GM19467 (cell line): ENCODE measurements around the gene RNF182.
"Not testable (repeated sequence)": the region's sequence is repeated elsewhere in the genome, so short reads cannot be mapped to it uniquely, and the experiment has no call there.

Source experiments
- ATAC-seq: cut with Tn5 transposase; IDR thresholded peaks from one replicate; pipeline ENCODE4 v1.9.1; 2021; ENCODE audit warnings: mild to moderate bottlenecking, moderate library complexity; ENCODE audit not compliant: unreplicated experiment

Gene RNF182

DNA sequence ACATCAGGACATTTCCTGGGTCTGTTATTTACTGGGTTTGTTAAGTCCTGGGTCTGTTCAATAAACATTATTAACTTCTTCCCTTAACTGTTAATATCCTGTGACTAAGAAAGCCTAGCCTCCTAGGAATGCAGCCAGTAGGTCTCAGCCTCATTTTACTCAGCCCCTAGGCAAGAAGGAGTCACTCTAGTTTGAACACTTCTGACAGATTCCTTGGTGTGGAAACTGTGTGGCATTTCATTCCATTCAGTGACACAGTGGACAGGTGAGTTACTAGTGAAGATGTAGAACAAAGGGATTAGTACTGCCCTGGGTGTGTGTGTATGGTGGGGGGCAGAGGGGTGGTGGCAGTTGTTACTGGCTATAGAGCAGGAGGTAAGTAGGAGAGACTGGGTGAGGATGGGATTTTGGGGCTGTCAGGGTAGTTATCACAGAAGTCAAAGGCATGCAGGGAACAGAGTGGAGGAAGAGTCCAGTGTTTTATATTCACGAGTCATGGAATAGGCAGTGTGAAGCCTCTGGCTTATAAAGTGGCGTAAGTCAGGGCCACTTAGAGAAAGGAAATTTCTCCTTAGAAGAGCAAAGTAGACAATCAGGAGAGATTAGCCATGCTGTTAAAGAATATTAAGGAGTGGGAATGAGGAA is 28.4 kb downstream of the RNF182 start:
- ATAC-seq, result no peak

DNA sequence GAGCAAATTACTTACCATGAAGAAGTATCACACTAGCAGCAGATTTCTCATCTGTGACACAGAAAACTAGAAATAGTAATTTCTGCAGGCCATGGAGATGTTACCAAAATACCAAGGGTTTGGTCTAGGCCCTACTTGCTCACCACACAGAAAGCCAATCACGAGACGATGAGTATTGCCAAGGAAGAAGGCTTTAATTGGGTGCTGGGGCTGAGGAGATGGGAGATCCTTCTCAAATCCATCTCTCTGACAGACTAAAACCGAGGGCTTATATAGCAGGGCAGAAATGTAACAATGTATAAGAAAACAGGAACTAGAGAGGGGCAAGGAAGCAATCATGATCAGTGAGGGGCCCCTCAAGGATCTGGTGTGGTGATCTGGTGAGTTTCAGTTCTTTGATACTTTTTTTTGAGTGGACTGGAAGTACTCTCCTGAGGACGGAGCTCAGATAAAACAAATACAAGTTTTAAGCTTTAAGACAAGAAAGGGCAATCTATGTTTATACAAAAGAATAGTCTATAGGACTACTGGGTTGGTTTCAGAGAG is 40.9 kb downstream of the RNF182 start:
- no peak for ATAC-seq

DNA sequence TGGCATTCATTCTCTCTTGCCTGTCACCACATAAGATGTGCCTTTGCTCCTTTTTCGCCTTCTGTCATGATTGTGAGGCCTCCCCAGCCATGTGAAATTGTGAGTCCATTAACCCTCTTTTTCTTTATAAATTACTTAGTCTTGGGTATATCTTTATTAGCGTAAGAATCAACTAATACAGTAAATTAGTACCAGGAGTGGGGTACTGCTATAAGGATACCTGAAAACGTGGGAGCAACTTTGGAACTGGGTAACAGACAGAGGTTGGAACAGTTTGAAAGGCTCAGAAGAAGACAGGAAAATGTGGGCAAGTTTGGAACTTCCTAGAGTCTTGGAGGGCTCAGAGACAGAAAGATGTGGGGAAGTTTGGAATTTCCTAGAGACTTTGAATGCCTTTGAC is 46.6 kb downstream of the RNF182 start:
- ATAC-seq, result no peak

DNA sequence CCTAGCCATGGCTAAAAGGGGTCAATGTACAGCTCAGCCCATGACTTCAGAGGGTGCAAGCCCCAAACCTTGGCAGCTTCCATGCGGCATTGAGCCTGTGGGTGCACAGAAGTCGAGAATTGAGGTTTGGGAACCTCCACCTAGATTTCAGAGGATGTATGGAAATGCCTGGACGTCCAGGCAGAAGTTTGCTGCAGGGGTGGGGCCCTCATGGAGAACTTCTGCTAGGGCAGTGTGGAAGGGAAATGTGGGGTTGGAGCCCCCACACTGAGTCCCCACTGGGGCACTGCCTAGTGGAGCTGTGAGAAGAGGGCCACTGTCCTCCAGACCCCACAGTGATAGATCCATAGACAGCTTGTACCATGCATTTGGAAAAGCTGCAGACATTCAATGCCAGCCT is 47.9 kb downstream of the RNF182 start:
- not testable (repeated sequence) for ATAC-seq

DNA sequence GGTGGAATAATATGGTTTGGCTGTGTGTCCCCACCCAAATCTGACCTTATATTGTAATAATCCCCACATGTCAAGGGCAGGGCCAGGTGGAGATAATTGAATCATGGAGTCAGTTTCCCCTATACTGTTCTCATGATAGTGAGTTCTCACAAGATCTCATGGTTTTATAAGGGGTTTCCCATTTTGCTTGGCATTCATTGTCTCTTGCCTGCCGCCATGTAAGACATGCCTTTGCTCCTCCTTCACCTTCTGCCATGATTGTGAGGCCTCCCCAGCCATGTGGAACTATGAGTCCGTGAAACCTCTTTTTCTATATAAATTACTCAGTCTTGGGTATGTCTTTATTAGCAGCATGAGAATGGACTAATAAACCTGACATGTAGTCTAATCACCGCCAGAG is 48.7 kb downstream of the RNF182 start:
- ATAC-seq, result not testable (repeated sequence)

DNA sequence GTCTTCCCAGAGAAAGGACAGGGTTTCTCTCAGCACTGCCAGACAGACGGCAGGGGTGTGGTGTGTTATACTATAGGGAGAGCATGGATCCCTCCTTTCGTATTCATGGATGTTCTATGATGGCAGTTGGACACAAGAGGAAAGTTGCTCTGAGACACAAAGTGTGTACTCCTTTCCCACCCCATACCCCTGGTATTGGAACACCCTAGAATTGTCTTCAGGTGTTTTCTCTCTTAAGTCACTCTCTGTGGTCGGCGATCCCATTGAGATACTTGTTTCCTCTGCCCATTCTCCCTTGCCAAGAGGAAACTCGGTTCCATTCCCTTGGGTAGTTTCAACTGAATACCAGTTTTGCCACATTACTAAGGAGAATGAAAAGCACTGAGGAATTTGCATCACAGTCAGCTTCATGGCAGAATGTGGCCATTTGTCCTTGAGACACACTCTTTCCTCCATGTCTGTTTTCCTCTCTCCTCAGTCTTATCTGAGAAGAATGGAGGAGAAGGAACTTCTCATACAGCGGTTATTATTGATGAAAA is 53.4 kb downstream of the RNF182 start:
- no peak for ATAC-seq

DNA sequence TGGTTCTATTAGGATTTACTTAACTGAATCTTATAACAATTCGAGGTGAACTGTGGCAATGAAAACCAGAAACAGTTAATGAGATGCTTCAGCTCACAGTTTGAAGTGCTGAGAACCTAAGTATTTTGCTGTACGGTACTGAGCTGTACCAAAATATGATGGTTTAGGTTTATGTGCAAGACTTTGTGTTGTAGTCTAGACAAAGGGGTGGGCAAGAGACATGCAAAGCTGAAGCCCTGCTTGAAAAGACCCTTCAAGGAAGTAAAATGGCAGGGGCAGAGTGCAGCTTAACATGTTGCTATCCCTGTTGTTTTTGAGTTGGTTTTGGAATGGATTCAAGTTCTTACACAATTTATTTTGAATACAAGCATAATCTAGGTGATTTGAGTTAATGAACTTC is 54.0 kb downstream of the RNF182 start:
- ATAC-seq, result no peak

DNA sequence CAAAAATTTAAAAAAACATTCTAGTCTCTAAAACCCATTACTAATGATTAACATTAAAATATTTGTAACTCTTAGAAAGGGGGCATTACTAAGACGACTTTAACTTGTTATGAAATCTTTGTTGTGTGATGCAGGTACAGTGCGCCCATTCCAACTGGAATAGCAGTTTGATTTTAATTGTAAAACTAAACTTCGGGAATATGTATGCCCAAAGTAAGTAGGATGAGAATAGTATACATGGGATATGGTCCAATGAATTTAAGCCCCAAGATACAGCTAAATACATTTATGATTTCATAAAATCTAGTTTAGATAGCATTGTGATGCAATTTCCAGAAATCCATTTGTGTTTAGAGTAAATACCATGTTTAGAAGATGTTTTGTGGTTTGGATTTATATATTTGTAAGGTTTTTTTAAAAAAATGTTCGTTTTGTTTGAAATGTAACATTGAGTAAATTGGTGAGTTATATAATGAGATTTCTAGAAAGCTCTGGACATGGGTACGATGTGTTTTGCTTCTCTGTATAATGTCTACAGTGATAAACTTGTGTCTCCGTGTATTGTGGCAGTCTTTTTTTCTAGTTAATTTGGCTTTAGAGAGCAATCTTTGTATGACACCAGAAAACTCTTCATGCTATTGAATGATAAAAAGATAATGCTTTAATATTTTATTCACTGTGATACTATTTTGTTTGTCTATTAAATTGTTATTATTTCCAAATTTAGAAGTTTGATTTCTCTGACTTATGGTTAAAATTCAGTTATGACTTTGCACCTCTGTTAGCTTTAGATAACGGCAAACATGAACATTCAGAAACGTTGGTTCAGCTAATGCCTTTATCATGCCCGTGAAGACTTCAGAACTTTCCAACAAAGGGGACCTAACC is 54.8 kb downstream of the RNF182 start:
- ATAC-seq, result no peak

DNA sequence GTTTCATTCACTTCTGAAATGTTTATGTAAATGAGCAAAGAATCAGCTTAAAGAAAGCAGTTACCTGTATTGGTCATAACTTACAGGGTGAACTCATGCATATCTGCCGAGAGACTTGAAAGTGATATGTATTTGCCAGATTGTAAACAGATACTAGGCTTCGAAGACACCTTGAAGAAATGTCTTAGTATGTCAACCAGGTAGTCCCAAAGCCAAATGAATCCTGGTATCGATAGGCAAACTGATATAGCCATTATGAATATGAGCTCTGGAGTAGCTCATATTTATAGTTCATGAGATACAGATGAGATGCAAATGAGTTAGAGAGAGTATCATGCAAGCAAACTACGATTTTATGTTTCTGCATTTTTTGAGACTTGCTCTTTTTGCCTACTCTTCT is 55.8 kb downstream of the RNF182 start:
- ATAC-seq, result no peak

DNA sequence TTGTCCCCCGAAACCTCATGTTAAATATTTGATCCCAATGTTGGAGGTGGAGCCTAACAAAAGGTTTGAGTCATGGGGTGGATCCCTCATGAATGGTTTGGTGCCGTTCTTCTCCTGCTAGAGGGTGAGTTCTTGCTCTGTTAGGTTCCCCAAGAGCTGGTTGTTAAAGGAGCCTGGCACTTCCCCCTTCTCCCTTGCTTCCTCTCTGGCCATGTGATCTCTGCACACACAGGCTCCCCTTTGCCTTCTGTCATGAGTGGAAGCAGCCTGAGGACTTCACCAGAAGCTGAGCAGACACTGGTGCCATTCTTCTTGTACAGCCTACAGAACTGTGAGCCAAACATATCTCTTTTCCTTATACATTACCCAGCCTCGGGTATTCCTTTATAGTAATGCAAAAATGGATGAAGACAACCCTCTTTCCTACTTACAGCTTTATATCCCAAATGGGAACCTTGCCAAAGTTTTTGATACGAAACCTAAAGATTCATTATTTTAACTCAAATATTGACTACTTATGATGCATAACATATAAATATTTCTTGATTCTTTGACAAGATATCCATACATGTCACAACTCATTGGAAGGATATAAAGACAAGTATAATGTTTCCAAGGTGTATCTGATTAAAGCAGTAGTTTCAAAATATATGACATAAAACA is 61.0 kb downstream of the RNF182 start:
- ATAC-seq, result no peak

DNA sequence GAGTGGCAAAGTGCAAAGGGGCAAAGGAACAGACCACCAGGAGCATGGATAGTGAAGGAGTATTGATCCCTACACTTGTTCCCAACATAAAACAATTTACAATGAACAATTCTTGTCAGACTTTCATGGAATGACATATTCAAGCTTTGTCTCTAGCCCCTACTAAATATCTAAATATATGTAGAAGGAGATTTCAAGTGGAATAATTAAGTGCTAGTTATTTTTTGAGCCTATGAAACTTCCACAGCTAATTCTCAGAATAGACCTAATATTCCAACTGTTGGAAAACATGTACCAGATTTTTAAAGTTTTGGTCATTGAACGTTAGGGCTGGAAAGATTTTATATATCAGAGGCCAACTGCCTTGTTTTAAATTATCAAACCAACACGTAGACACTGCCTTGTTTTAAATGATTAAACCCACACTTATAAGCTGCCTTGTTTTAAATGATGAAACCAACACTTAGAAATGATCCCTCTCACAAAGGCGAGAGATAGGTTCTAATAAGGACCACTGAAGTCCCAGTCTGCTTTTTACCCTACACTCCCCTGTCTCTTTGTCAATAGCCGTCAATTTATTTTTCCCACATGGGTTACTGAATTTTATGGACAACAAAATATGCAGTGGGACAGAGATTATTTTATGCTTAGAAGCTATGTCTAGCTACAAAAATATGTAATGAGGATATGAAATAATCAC is 62.1 kb downstream of the RNF182 start:
- no peak for ATAC-seq

DNA sequence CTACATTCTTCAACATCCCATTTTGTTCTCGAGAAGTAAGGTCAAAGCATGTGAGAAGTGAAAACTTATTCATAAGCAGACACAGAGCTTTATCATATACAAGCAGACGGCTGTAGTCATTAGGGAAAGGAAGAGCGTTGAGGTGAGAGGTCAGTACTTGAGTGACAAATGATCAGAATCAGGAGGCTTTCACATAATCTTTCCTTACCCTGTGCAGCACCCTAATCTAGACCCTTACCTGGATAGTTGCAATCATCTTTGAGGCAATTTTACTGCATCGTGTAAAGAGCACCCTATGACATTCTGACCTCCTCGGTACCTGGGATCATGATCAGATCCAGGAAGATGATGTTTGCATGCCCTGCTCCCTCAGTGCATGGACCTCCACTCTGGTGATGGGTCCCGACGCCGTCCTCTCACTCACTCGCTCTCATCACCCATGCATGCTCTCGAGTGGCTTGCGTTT is 62.7 kb downstream of the RNF182 start:
- ATAC-seq, result no peak

DNA sequence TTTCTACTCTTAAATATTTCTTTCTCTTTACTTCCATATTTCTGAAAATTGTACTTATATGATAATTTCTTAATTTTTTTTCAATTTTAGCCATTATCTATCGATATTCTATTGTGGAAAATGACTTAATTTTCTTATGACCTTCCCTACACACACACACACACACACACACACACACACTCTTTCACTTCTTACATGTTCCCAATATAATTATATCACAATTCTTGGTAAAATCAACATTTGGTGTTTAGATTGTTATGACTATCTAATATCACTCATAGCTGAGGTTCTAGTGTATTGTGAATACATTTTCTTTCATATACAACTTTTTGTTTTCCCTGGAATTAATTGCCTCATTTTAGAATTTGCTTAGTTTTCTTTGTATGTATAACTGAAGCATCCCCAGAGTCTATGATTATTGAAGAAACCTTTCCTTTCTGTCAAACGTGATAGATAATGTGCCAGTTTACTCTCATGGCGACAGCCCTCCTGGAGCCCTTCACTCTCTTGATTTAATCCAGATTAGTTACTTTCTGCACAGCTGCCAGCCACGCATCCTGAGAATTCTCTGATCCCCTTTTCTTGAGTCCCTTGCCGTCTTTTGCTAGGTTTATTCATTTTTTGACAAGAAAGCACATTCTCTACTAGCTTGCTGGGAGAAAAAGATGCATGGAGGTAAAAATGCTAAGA is 63.4 kb downstream of the RNF182 start:
- ATAC-seq, result no peak

DNA sequence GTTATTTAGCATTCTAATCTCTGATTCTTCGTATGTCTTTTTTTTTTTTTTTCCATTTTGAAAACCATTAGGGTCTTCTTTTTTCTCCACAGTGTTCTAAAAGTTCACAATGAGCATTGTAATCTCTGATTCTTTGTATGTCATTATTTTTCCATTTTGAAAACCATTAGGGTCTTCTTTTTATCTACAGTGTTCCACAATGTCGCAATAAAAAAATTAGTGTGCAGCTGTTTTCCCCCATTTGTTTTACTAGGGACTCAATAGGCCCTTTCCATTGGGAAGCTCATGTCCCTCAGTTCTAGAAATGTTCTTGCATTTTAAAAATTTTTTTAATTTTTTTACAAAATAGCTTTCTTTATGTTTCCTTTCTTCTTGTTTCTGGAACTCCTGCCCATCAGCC is 64.2 kb downstream of the RNF182 start:
- no peak for ATAC-seq

DNA sequence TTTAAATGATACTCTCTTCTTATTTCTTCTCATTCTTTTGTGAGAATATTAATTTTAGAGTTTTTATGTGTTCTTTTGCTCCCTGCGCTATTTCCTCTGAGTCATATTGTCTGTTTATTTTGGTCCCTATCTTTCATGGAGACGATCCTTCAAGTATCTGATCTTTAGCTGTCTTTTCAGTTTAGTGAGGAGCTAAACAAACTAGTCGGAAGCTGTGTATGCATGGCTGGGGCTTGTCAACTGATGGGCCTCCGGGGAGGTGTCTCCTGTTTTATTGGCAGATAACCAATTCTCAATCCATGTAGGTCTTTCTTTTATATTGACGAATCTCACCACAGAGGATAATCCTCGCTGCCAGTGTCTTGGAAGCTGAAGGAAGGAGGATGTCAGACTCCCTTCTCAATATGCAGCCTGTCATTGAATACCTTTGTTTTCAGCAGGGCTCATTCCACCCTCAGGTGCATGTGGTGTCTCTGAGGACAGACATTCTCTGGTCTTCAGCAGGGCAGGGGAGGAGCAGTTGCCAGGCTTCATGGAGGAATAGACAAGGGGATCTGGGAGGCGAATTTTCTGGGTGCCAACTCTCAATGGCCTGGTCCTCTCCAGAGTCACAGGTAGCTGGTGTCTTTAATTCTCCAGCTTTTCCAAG is 64.9 kb downstream of the RNF182 start:
- no peak for ATAC-seq

DNA sequence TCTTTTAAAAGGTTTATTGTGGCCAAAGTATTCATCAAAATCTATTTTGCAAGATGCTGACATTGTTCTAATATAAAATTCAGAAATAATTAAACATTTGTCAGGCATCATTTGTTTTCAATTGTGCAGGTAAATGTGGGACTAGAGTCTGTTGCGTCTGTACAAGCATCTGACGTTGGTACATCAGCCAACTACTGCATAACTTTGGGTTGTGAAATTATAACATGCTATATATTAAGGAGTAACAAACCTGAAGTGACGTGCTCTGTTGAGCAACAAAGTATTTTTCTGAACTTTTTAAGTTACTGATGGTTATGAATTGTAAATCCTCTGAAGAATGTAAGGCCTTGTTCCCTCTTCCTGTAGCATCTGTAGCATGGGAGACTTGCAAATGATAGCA is 66.0 kb downstream of the RNF182 start:
- ATAC-seq, result no peak

DNA sequence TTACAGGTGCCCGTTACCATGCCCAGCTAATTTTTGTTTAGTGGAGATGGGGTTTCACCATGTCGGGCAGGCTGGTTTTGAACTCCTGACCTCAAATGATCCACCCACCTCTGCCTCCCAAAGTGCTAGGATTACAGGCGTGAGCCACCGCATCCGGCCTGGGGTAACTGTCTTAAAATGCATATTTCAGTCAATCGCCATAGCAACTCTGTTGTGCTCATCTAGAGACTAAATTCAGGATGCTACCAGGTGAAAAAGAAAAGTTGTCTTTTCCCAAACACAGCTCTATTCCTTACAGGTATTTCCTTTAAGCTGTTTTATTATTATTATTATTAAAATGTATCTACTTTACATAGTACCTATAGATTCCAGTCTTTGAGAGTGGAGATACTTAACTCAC is 66.6 kb downstream of the RNF182 start:
- ATAC-seq, result no peak

DNA sequence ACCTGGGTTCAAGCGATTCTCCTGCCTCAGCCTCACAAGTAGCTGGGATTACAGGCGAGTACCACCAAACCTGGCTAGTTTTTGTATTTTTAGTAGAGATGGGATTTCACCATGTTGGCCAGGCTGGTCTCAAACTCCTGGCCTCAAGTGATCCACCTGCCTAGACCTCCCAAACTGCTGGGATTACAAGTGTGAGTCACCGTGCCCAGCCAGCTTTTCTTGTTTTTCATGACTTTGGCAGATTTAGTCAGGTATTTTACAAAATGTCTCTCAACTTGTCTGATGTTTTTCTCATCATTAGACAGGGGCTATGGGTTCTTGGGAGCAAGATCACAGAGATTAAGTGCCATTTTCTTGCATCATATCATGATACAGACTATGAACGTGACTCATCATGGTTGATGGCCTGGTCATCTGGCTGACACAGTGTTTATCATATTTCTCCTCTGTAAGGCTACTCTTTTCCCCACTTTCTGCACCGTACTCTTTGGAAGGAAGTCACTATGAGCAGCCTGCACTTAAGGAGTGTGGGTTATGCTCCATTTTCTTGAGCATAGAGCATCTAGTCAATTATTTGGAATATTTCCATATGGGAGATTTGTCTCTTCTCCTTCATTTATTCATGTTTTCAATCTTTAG is 67.8 kb downstream of the RNF182 start:
- no peak for ATAC-seq

DNA sequence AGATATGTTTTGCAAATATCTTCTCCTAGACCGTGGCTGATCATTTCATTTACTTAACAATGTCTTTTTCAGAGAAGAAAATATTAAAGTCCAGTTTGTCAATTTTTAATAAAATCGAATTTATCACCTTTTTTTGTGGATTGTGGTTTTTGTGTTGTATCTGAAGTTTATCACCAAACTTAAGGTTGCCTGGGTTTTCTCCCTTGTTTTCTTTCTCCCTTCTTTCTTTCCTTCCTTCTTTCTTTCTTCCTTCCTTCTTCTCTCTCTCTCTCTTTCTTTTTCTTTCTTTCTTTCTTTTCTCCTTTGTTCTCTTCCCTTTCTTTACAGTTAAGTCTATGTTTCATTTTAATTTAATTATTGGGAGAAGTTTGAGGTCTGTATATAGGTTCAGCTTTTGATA is 68.7 kb downstream of the RNF182 start:
- no peak for ATAC-seq
